Right kidney (tissue), 9 donors: ENCODE measurements around the gene FAM9B.
"Not testable (repeated sequence)": the region's sequence is repeated elsewhere in the genome, so short reads cannot be mapped to it uniquely, and the experiment has no call there.

ENCODE experiments used
- DNase-seq: peaks from one replicate; pipeline ENCODE4 v3.0.0-alpha.2; 2016
- long read RNA-seq, 8 donors: transcript quantifications; one replicate each; lab custom pipeline, GENCODE V29; 2026

Gene FAM9B
- long read RNA-seq, donor 1, result 0 reads
- long read RNA-seq, donor 2, result 0 reads
- long read RNA-seq, donor 3, result 0 reads
- long read RNA-seq, donor 4, result 0 reads
- long read RNA-seq, donor 5, result 0 reads
- long read RNA-seq, donor 6, result 0 reads
- long read RNA-seq, donor 7, result 0 reads
- long read RNA-seq, donor 8, result 0 reads

GRCh38 chrX:9033989-9034388, at the start of gene FAM9B:
FAM9B (minus strand) TSS chrX:9034127; CDS start chrX:9032986, 1,141 bp downstream.
- DNase-seq, result no peak

- no peak for DNase-seq
Measured at GRCh38 chrX:9081271-9081670, 47.3 kb upstream of the FAM9B start.

GRCh38 chrX:9074326-9074725, 40.4 kb upstream of the FAM9B start:
- no peak for DNase-seq

- DNase-seq, result no peak
Measured at GRCh38 chrX:9072281-9072680, 38.4 kb upstream of the FAM9B start.

DNA sequence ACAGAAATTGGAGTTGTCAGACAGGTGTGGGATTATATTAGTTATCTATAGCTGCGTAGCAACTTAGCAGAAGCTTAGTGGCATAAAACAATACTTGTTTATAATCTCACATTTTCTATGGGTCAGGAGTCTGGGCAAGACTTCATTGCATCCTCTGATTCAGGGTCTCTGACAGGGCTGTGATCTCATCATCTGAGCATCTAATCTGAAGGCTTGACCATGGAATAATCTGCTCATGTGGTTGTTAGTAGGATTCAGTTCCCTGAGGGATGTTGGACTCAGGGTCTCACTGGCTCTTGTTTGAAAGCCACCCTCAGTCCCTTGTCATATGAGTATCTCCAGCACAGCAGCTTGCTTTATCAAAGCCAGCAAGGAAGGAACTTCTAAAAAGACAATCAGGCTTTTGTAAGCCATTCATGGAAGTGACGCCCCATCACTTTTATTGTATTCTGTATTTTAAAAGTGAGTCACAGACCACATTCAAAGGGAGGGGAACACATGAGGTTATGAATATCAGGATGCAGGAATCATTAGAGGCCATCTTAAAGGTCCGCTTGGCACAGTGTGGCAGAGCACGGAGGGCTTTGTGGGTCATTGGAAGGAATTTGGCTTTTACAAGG, 37.2 kb upstream of the FAM9B start:
- DNase-seq, result no peak

- DNase-seq, result no peak
Measured at GRCh38 chrX:9069573-9069972, 35.6 kb upstream of the FAM9B start.

GRCh38 chrX:9064694-9065093, 30.8 kb upstream of the FAM9B start:
- no peak for DNase-seq

GRCh38 chrX:9062641-9063040, 28.7 kb upstream of the FAM9B start:
- no peak for DNase-seq

DNA sequence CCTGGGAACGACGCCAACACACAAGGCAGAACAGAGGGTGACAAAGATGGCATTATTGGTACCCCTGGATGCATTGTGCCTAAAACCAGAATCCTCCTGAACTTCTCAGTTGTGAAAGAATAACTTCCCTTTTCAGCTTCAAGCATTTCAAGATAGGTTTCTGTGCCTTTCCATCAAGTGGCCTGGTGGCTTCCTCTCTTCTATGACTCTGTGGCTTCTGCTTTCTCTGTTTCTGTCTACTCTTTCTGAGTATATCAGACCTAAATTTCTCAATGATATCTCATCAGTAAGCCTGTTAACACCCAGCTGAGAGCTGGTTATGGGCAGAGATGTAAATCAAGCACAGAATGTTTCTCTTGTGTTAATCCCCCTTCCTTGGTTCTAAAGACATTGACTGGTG, 21.4 kb upstream of the FAM9B start:
- DNase-seq, result no peak

GRCh38 chrX:9052081-9052480, 18.2 kb upstream of the FAM9B start:
- DNase-seq, result no peak

DNA sequence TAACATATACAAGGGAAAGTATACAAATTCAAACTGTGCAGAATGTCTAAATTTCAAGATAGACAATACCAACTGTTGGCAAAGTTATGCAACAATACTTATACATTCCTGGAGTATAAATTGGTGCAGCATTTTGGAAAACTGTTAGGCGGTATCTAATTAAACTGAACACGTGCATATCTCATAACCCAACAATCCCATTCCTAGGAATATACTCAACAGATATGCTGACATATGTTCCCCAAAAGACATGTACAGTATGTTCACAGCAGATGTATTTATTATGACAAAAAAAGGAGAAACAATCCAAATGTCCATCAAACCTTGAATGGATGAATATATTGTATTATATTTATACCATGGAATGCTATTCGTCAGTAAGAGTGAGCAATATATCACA, 16.4 kb upstream of the FAM9B start:
- DNase-seq, result no peak

DNA sequence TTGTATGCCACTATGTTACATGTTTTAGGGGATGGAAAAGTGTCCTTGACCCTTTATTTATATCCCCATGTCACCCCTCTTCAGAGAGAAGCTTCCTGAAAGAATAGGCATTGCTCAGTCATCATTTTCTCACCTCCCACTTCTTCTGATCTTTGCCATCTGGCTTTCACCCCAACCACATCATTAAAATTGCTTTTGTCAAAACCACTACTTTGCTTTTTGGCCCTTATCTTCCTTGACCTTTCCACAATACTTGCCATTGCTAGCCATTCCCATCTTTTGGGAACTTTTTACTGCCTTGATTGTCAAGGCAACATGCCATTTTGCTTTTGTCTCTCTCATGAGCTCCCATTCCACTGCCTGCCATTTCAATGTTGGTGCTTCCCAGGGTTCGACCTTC, 14.9 kb upstream of the FAM9B start:
- DNase-seq, result no peak

DNA sequence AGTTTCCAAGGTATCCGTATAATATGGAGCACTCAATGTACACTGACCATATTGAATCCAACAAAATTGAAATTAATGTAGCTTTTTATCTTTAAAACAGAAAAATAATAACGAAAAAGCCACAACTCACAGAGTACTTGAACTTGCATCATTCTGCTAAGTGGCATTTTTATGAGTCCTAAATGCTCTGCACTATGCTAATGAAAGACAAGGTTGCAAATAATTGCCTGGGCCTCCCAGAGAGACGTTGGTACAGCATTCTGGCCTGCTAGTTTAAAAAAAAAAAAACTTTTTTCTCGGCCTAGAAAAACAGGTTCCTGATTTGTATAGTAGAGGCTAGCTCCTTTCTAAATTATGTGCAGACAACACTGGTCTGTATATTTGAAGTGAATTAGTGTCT, 4.3 kb upstream of the FAM9B start:
- DNase-seq, result no peak

GRCh38 chrX:9037296-9037695, 3.4 kb upstream of the FAM9B start:
- no peak for DNase-seq

GRCh38 chrX:9033586-9033985, 341 bp downstream of the FAM9B start:
- DNase-seq, result no peak

DNA sequence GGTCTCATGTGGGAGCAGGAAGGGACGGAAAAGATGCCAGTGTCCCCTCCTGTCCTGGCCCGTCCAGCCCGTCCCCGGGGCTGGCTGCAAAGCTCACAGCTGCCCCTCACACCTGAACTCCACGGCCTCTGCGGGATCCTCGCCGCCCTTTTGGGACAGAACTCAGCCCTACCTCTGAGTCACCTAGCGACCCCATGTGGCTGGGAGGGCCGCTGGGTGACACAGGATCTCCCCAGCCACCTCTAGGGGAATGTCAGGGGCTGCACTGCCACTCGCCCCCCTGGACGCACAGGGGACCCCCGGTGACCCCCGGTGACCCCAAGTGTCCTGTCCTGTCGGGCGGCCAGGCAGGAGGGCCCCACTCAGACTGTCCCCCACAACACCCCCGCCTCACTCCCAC, 748 bp downstream of the FAM9B start:
- no peak for DNase-seq

DNA sequence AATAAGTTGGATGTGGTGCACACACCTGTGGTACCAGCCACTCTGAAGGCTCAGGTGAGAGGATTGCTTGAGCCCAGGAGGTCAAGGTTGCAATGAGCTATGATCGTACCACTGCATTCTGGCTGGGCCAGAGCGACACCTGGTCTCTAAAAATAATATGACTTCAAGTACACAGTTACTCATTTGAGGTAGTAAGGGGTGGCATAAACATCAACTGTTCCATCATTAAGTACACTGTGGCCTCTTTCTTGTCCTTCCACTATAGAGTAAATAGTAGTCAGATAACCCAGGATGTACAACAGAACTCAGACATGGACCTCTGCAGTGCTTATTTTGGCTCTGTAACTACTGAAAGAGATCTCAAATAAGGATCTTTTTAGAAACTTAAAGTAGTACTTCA, 10.6 kb downstream of the FAM9B start:
- DNase-seq, result no peak

- no peak for DNase-seq
Measured at GRCh38 chrX:9019151-9019550, 14.8 kb downstream of the FAM9B start.

DNA sequence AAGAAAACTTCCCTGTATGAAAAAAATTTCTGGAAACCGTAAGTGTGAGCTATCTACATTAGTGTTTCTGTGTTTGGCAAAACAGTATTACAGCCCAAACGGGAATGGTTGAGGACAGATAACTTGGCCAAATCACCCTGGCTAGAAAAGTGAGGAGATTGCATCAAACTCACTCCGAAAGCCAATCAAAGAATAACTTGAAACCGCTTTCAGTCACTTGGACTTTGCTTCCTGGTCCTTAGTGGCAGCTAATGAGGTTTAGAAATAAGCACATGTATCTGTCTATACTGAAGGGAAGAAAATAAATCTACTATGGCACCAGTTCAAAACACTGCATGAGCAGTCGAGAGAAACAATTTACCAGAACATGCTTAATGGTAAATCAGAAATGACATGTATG, 15.6 kb downstream of the FAM9B start:
- not testable (repeated sequence) for DNase-seq

DNA sequence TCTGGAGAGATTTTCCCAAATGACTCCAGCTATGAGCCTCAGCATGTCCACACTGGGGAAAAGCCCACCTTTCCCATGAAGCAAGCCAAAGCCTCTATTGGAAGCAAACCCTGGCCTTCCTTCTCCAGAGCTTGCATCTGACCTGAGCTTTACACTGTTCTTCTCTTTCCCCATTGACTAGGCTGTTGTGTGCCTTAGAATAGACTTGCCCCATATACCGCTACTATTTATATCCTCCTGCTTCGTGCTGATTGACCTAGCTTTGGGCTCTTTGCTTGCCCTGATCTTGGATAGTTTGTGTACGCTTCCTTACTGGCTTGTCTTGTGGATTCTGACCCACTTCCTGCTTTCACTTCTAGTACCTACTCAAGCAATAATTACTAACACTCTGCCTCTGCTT, 30.9 kb downstream of the FAM9B start:
- no peak for DNase-seq

DNA sequence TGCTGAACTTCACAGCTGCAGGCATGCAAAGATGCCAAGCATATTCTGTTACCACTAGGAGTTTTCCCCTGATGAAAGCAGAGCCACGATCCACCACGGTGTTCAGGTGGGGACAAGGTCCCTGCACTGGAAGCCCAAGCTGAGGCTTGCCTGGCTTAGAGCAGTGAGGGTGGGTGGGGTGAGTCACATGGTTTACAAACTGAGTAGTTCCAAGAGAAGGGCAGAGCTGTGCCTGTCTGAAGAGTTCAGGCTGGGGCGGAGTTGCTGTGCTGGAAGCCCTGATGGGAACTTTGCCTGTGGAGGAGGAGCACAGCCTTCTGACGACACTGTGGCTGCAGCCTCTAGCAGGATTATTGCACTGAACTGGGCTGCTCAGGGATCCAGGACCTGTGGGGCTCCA, 45.5 kb downstream of the FAM9B start:
- DNase-seq, result peak; percentile 1

DNA sequence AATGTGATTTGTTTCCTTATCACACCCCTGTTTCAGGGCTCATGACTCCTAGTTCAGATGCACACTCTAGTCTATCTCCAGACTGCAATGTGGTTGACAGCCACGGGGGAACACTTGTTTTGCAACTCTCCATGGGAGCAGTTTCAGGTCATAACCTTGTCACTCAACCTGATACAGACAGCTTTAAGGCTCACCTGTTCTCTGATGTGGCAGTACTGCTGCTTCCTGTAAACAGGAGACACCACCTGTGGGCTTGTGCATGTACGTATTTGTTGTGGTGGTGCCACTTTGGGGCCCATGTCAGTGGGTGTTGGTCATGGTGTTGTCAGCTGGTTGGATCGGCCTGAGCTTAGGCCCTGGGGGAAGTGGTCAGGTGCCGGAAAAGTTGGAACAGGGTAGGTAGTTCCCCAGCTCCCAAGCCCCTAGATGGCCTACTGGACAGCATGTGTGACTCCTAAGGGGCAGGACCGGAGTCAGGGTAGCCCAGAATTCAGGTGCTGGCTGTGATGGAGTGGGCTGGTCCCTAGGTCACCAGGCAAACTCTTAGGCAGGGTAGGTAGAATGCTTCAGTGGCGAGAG, 46.2 kb downstream of the FAM9B start:
- no peak for DNase-seq

DNA sequence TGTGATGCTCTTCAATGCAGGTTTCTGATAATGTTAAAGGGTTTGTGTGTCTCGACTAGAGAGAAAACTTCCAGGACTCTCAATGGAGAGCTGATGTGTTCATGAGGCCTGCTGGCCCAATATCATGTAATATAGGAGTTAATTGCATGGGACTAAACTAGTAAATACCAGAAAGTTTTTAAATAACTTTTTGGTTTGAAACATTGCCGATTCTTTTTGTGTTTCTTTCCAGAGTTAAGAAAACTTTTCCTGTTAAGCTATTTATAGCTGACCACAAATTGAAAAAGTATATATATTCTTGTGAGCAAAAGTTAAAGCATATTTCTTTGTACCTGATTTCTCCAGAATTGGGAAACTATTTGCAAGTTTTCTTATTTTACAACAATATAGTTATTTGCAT, 49.7 kb downstream of the FAM9B start:
- DNase-seq, result no peak

DNA sequence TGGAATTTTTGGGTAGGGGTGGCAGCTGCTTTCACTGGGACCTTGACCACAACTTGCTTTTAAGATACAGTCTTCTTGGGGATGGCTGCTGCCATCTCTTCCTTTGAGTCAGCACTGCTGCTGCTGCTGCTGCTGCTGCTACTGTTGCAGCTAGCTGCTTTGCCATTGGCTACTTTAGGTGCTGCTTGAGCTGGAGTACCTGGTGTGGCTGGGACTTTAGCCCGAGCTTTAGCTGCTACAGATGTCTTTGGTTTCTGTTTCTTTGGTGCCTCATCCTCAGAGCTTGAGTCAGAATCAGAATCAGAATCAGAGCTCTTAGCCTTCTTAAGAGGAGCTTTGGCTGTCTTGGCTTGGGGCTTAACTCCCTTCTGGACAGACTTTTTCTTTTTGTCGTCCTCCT, 52.2 kb downstream of the FAM9B start:
- DNase-seq, result no peak

DNA sequence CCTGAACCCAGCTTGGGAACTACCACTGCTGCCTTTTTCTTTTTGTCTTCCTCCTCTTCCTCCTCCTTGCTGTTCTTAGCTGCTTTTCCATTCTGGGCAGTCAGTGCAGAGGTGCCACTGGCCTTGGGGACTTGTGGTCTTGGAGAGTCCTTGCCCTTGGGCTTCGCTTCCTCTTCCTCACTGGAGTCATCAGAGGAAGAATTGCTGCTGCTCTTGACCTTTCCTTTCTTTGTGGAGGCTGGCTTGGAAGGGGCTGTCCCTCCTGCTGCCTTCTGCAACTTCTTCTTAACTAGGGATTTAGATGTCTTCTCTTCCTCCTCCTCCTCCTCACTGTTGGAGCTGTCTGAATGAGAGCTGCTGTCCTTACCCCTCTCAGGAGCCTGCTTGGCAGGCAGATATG, 53.2 kb downstream of the FAM9B start:
- DNase-seq, result no peak
